ENCODE measurements around the gene BCOR.
A peak's percentile ranks its signal among the peaks of the same experiment; 100 is the strongest.

BCOR gene

DNA sequence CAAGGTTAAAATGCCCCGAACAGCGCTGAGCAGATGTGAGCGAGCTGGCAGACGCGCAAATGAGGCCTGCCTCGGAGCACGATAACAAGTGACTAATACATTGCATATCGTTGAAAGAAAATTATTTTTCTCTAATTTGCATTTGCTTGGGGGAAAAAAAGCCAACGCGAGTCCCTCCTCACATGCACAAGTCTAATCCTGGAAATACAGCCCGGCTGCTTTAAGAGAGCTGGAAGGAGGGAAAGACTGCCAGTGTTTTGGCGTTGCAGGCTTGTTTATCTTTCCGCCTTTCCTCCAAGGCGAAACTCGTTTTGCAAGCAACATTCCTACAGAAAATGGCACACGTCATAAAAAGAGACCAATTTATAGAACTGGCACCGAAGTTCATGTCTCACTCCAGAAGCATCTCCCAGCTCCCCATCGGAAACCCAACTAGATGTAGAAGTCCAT lies 12.6 kb downstream of the BCOR start:
- DNase-seq (ENCODE audit: low read depth in 1 of 2, low spot score in 1 of 2), result no peak
- H3K27me3 ChIP-seq (ENCODE audit: insufficient read depth, poor library complexity, severe bottlenecking), result no peaks in the 10 kb centered on the region
- no peak overlapping the region for H3K27ac ChIP-seq (replicated peaks)
- H3K4me3 ChIP-seq (replicated peaks; ENCODE audit: insufficient read depth, low read length), result no peak overlapping the region
- TF ChIP-seq SPI1 (IDR thresholded peaks at IDR 0.05; ENCODE audit: borderline replicate concordance, low read depth), result no peak
- no peak for TF ChIP-seq CTCF (IDR thresholded peaks at IDR 0.05; ENCODE audit: insufficient read depth, low read length)
- TF ChIP-seq, protein P1, sequence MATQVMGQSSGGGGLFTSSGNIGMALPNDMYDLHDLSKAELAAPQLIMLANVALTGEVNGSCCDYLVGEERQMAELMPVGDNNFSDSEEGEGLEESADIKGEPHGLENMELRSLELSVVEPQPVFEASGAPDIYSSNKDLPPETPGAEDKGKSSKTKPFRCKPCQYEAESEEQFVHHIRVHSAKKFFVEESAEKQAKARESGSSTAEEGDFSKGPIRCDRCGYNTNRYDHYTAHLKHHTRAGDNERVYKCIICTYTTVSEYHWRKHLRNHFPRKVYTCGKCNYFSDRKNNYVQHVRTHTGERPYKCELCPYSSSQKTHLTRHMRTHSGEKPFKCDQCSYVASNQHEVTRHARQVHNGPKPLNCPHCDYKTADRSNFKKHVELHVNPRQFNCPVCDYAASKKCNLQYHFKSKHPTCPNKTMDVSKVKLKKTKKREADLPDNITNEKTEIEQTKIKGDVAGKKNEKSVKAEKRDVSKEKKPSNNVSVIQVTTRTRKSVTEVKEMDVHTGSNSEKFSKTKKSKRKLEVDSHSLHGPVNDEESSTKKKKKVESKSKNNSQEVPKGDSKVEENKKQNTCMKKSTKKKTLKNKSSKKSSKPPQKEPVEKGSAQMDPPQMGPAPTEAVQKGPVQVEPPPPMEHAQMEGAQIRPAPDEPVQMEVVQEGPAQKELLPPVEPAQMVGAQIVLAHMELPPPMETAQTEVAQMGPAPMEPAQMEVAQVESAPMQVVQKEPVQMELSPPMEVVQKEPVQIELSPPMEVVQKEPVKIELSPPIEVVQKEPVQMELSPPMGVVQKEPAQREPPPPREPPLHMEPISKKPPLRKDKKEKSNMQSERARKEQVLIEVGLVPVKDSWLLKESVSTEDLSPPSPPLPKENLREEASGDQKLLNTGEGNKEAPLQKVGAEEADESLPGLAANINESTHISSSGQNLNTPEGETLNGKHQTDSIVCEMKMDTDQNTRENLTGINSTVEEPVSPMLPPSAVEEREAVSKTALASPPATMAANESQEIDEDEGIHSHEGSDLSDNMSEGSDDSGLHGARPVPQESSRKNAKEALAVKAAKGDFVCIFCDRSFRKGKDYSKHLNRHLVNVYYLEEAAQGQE (IDR thresholded peaks at IDR 0.05; ENCODE audit: insufficient replicate concordance, low read depth), result no peak
- TF ChIP-seq POLR2AphosphoS5 (IDR thresholded peaks at IDR 0.05; ENCODE audit: low read depth), result no peak
- no peak for TF ChIP-seq GABPA (IDR thresholded peaks at IDR 0.05; ENCODE audit: low read depth)

- Histone ChIP-seq H3K27me3 (ENCODE audit: insufficient read depth, poor library complexity, severe bottlenecking) (no peaks in the 10 kb centered on the region), H3K4me3 (replicated peaks; ENCODE audit: insufficient read depth, low read length) (no peak overlapping the region)
- no peak for DNase-seq (ENCODE audit: low read depth in 1 of 2, low spot score in 1 of 2)
Observed at GRCh38 chrX:40084471-40085101, 13.2 kb downstream of the BCOR start.

DNA sequence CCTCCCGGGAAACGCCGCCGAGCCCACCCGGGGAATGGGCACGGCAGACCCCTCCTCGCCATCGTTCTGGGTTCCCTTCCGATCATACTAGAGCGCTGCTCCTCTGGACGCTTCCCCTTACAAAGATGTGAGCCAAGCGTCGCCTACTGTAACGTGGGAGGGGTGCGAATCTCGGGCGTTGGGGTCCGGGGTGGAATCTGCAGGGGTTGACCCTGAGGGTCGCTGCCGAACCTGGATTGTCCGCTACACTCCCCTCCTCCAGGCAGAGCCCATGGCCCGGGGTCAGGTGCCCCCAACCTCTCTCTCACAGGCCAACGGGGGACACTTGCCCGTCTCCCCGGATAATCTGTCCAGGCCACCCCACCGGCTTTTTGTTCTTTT lies 13.8 kb downstream of the BCOR start:
- Histone ChIP-seq H3K27ac (replicated peaks) (no peak overlapping the region), H3K4me3 (replicated peaks; ENCODE audit: insufficient read depth, low read length) (peak overlapping the region; percentile 23), H3K27me3 (ENCODE audit: insufficient read depth, poor library complexity, severe bottlenecking) (no peaks in the 10 kb centered on the region)
- no peak for DNase-seq (ENCODE audit: low read depth in 1 of 2, low spot score in 1 of 2)
- TF ChIP-seq GABPA (IDR thresholded peaks at IDR 0.05; ENCODE audit: low read depth) (no peak), SPI1 (IDR thresholded peaks at IDR 0.05; ENCODE audit: borderline replicate concordance, low read depth) (no peak), CTCF (IDR thresholded peaks at IDR 0.05; ENCODE audit: insufficient read depth, low read length) (no peak), POLR2AphosphoS5 (IDR thresholded peaks at IDR 0.05; ENCODE audit: low read depth) (no peak)
- TF ChIP-seq, protein P1 (IDR thresholded peaks at IDR 0.05; ENCODE audit: insufficient replicate concordance, low read depth), result no peak

More at GRCh38 chrX:40084471-40085101, 13.2 kb downstream of the BCOR start:
- no peak for TF ChIP-seq SPI1 (IDR thresholded peaks at IDR 0.05; ENCODE audit: borderline replicate concordance, low read depth)
- TF ChIP-seq CTCF (IDR thresholded peaks at IDR 0.05; ENCODE audit: insufficient read depth, low read length), result no peak
- TF ChIP-seq GABPA (IDR thresholded peaks at IDR 0.05; ENCODE audit: low read depth), result no peak
- TF ChIP-seq, protein P1 (IDR thresholded peaks at IDR 0.05; ENCODE audit: insufficient replicate concordance, low read depth), result no peak
- TF ChIP-seq POLR2AphosphoS5 (IDR thresholded peaks at IDR 0.05; ENCODE audit: low read depth), result no peak
- no peak overlapping the region for H3K27ac ChIP-seq (replicated peaks)
